HG03442 (cell line): ENCODE results near the gene MGAT5B.
"Not testable (repeated sequence)": the region's sequence is repeated elsewhere in the genome, so short reads cannot be mapped to it uniquely, and the experiment has no call there.

ENCODE experiments used
- ATAC-seq: cut with Tn5 transposase; IDR thresholded peaks from one replicate; pipeline ENCODE4 v1.9.1; 2021; ENCODE audit warnings: mild to moderate bottlenecking, moderate library complexity; ENCODE audit not compliant: unreplicated experiment

The MGAT5B gene

GRCh38 chr17:76868176-76868668, at the start of gene MGAT5B:
Gene MGAT5B, plus strand, starts transcription at chr17:76868404. Its CDS starts 626 bp downstream, at chr17:76869030.
- peak; percentile 72 for ATAC-seq

DNA sequence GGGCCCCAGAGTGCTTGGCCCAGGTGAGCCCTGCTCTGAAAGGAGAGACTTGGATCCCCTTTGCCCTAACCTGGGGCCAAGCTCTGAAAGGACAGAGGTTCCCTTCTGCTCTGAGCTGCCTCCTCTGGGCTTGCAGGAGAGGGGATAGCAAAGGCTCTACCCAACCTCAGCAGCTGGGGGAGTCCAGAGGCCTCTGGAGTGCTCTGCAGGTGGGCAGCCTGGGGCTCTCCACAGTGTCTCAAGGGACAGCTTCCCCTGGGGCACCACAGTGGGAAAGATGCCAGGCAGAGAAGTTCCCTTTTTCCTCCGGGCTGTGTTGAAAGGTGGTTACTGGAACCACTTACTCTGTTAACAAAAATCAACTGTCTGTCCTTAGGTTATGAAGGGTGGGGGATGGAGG, 48.2 kb upstream of the MGAT5B start:
- ATAC-seq, result no peak

GRCh38 chr17:76820561-76820960, 47.6 kb upstream of the MGAT5B start:
- ATAC-seq, result no peak

- no peak for ATAC-seq
These were observed 45.9 kb upstream of the MGAT5B start for GRCh38 chr17:76822184-76822778.

DNA sequence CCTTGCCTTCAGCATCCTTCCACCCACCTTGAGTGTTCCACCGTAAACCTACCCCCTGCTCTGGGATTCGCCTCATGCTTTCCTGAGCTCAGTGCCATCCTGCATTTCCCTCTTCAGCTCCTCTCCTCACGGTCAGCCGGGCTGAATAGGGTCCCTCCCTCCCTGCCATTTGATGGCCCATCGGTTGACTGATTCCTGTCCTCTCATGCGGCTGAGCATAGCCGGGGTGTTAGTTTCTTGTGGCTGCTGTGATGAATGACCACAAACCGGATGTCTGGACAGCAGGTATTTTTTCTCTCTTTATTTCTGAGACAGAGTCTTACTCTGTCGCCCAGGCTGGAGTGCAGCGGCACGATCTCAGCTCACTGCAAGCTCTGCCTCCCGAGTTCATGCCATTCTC, 44.1 kb upstream of the MGAT5B start:
- ATAC-seq, result no peak

GRCh38 chr17:76826330-76827068, 41.7 kb upstream of the MGAT5B start:
- ATAC-seq, result no peak

DNA sequence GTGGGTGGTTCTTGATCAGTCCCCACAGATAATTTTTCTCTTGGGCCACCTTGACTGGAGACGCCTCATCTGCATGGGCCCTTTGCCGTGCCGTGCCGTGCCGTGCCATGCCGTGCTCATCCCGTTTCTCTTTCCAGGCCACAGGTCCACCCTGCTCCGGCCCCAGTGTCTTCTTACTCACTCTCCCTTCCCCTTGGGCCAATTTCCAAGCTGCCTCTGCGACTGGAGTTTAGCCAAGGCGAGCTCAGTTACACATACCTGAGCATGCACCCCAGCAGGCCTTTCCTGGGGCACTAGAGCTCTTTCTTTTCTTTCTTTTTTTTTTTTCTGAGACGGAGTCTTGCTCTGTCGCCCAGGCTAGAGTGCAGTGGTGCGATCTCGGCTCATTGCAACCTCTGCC, 40.5 kb upstream of the MGAT5B start:
- ATAC-seq, result no peak

DNA sequence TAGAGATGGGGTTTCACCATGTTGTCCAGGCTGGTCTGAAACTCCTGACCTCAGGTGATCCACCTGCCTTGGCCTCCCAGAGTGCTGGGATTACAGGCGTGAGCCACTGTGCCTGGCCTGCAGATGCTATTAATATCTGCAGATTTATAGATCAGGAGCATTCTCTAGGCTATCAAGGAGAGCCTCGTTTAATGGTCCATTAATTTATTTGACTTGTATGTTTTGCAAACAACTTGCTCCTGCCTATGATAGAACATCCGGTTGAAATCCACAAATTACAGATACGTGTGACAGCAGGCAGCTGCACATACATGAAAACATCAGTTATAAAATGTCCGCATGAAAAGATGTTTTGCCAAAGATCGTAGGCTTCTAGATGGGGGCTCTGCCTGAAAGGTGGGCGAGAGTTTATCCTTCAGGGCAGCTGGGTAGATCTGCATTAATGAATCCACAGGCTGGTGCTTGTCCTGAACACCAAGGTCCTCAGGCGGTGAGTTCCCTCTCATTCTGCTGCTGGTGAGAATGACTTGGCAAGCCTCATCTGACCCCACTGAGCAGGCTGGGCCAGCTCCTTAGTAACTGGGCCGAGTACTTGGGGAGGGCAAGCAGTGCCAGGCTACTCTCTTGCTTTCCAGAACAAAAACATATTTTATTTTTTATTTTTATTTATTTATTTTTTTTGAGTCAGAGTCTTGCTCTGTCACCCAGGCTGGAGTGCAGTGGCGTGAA, 37.1 kb upstream of the MGAT5B start:
- no peak for ATAC-seq

GRCh38 chr17:76833034-76833644, 35.1 kb upstream of the MGAT5B start:
- no peak for ATAC-seq

DNA sequence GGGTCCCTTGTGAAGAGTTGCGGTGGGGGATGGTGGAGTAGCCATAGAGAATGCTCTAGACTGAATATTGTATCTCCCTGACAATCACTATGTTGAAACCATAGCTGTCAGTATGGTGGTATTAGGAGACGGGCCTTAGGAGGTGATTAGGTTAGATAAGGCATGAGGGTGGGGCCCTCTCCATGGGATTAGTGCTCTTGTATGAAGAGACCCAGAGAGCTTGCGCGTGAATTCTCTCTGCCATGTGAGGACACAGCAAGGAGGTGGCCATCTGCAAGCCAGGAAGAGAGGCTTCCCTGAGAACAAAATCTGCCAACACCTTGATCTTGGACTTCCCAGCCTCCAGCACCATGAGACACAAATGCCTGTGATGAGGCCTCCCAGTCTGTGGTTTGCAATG, 34.5 kb upstream of the MGAT5B start:
- ATAC-seq, result no peak

GRCh38 chr17:76834870-76835269, 33.3 kb upstream of the MGAT5B start:
- no peak for ATAC-seq

DNA sequence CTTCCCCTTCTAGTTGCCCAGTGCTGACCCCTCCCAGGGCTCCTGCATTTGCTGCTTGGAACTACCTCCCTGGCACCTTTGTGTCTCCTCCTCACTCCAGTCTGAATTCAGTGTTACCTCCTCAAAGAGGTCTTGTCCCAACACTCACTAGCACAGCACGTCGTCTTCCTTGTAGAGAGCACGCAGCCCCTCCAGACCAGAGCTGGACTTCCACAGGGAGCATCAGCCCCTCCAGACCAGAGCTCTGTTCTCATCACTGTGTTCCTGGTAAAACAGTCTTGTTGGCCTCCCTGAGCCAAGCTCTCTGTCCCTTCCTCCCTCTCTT, 27.8 kb upstream of the MGAT5B start:
- no peak for ATAC-seq

GRCh38 chr17:76840884-76841775, 27.1 kb upstream of the MGAT5B start:
- no peak for ATAC-seq

DNA sequence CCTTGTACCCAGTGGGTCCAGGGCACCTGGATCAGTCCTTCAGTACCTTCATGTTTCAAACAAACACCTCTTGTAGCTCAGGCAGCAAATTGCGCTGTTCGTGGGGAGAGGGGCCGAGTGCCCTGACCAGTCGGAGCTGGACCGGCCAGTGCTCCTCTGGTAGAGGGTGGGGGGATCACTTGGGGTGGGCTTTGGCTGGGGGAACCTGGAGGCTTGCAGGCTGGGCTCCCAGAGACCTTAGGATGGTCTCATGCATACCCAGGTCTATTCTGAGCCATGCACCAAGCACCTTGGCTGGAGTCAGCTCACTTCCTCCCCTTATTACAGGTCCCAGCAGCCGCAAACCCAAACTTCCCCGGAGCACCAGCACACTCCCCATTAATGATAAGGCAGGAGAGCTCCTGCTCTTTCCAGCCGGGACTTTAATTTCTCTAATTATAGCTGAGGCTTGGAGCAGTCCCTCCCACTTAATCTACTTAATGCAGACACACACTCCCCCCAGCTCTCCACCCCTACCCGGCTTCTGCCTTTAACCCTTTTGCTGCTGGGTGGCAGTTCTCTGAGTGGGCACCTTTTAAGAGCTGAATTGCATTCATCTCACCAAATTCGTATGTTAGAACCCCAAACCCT, 26.3 kb upstream of the MGAT5B start:
- ATAC-seq, result no peak

- ATAC-seq, result not testable (repeated sequence)
These were observed 25.1 kb upstream of the MGAT5B start for GRCh38 chr17:76843068-76843467.

GRCh38 chr17:76843703-76844484, 24.3 kb upstream of the MGAT5B start:
- no peak for ATAC-seq

GRCh38 chr17:76844485-76844829, 23.7 kb upstream of the MGAT5B start:
- ATAC-seq, result no peak

DNA sequence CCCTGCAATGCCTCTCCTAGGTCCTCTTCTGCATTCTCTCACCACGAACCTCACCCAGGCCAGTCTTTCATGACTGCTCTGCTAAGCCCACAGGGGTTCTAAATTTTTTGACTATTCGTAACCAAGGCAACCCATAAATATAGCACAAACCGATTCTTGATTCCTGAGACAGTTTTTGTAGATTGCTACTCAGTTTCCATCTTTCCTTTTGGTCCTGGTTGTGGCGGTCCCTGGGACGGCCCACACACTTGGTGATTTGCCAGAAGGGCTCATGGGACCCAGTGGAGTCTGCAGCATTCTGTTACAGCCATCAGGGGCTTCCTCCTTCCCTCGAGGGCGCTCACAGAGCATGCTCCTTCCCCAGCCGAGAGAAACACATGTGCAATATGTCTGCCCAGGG, 23.4 kb upstream of the MGAT5B start:
- no peak for ATAC-seq

DNA sequence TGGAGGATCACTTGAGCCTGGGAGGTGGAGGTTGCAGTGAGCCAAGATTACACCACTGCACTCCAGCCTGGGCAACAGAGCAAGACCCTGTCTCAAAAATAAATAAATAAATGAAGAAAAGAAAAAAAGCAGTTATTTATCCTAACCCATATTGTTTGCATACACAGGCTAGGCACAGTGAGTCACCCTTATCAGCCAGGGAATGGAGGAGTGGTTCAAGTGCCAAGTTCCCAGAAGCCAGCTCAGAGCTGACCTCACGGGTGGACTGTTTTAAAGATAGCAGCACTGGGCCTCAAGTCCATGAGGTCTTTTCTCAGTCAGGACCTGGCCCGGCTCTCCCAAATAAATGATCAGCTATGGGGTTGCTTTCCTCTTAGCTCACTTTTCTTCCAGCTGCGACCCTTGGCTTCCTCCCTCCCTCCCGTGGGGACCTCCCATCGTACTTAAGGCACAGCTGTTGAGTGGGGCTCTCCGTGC, 22.6 kb upstream of the MGAT5B start:
- ATAC-seq, result no peak
